GM19238 (cell line): ENCODE results near the gene TM7SF2.

Experiments used
- DNase-seq: peaks from one replicate; pipeline ENCODE4 v3.0.0; 2011; ENCODE audit warnings: low spot score; ENCODE audit not compliant: insufficient read length

Gene TM7SF2

DNA sequence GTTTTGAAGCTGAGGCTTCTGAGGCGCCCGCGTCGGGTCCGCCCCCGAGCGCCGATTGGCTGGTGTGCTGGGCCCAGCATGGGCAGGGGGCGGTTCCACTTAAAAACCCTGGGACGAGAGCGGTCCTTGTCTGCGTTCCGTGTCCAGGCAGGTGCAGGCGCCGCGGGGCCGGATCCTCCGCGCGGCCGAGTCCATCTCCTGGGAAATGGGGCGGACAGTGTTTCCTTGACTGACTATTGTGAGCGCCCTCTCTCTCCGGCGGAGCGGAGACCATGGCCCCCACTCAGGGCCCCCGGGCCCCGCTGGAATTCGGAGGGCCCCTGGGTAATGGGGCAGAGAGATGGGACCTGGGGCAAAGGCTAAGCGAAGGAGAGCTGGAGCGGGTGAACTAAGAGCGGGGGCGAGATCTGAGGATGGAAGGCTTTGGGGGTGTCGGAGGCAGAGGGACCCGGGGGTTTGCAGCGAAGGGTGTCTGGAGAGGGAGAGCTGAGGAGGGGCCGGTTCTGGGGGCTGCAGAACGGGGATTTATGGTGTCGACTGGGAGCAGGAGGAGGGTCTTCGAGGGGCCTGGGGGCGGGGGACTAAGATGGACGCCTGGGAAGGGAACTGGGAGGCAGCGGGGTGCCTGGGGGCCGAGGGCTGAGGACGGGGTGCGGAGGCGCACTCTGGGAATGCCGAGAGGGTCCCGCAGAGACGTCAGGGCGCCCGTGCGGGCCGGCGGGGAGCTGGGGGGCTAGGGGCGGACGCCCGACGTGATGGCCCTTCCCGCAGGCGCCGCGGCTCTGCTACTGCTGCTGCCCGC, at the start of gene TM7SF2:
Gene TM7SF2, plus strand, starts transcription at position 129 of the 802 bp plus-strand sequence. Its CDS starts 144 bp downstream, at position 273.
- DNase-seq = peak; percentile 98

DNA sequence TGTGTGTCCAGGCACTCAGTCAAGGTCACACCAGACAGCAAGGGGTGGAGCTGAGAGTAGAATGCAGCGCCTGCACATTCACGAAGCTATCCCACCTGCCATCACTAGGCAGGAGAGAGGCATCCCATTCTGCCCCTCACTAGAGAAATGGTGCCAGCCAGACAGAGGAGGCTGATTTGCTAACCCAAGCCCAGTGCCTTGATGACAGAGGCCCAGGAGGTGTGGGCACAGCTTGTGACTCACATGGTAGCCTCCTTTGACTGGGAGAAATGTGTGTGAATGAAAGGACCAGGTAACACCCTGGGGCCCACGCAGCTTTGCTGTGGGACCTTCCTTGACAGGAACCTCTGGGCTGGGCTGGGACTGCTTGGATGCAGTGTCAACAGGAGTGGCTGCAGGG, 48.1 kb upstream of the TM7SF2 start:
- no peak for DNase-seq

GRCh38 chr11:65064847-65065240, 46.8 kb upstream of the TM7SF2 start:
- DNase-seq = no peak

DNA sequence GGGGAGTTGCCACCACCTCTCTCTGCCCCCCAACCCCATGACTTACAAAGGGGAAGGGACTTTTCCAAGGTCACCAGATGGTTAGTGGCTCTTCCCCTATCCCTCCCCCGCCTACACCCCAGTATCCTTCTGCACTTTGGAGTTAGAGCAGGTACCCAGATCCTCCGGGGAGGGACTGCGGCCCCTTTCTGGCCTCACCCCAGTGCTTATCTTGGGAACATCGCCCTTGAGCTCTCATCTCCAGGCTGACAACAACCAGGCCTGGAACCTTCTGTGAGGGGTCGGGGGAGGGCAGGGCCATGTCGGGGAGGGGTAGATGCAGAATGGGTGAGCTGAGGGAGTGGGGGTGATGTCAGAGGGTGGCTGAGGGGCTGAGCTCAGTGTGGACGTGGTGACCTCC, 45.8 kb upstream of the TM7SF2 start:
- DNase-seq = no peak

- no peak for DNase-seq
Observed at GRCh38 chr11:65066315-65066714, 45.4 kb upstream of the TM7SF2 start.

DNA sequence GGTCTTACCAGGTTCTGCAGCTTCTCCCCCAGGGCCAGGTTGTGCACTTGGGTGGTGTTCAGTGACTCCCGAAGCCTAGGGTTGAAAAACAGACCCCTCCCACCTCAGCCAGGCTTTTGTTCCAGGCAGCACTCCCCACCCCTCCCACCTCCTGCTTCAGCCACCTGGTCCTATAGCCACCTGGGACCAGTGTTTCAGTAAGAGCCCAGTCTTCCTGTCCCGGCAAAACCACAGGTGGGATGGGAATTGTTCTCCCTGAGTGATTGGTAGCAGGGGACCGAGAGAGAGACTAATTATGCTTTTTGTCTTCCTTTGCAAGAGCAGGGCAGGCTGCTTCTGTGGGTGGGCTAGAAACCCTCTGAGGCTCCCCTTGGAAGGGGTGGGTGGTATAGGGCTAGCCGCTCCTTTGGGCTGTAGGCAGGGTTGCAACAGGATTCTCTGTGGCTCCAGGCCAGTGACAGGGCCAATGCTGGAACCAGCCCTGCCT, 44.8 kb upstream of the TM7SF2 start:
- no peak for DNase-seq

DNA sequence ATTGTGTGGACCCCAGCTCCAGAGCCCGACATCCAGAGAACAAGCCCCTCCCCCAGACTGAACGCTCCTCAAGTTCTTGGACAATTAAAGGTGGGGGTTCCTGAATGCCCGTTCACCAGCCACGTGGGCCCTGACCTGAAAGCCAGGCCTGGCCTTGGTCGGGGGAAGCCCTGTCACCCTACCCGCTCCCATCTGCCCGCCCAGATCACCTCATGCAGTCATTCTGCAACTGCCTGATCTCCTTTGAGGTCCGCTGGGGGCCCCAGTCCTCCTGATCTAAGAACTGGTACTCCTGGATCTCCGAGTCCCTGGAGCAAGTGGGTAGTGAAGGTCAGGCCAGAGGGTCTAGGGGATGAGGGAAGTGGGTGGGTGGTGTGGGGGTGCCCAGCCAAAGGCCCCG, 44.2 kb upstream of the TM7SF2 start:
- DNase-seq = no peak

GRCh38 chr11:65069217-65069616, 42.5 kb upstream of the TM7SF2 start:
- no peak for DNase-seq

DNA sequence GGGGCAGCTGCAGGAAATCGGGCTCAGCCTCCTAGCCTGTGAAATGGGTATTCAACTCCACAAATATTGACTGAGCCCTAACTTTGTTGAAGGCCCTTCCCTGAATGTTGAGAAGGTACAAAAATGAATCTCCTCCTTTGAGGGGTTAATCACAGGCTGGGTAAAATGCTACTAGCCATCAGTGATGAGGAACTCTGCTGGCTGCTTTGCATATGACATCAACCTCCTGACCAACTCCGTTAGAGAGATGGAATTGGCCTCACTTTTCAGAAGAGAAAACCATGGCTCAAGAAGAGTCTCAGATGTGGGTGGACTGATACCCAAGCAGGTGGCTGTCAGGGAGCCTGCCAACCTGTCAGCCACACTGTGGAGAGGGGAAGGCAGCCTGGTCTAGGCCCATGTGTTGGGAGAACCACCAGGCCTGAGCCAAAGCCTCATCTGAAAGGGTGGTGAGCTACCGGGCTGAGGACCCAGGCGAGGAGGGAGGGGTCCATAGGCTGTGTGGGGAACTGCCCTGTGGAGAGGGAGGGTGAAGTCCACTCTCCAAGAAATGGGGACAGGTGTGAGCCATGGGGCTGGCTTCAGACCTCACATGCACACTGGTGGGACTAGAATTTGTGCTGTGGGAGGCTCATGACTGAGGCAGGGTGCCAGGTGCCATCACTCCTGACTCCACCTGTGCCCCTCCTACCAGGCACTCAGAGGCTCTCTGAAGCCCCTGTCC, 39.6 kb upstream of the TM7SF2 start:
- DNase-seq = no peak

- no peak for DNase-seq
Observed at GRCh38 chr11:65072631-65072966, 39.1 kb upstream of the TM7SF2 start.

DNA sequence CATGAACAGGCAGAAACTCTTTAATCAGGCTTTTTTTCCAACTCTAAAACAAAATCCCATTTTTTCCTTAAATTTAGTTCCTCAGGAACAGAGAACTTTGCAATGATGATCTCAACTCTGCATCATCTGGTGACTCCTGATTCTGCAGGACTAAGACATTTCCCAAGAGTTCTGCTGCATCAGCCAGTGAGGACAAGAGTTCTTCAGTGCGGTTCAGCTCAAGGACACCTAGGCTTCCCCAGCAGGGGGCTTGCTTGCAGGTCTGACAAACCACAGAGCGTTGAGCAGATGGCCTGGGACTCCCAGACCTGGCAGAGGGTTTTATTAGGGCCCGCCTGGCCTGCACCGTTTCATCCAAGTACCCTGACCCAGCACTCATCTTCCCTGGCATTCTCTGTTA, 34.2 kb upstream of the TM7SF2 start:
- no peak for DNase-seq

- DNase-seq = peak; percentile 57
Observed at GRCh38 chr11:65078151-65078550, 33.5 kb upstream of the TM7SF2 start.

DNA sequence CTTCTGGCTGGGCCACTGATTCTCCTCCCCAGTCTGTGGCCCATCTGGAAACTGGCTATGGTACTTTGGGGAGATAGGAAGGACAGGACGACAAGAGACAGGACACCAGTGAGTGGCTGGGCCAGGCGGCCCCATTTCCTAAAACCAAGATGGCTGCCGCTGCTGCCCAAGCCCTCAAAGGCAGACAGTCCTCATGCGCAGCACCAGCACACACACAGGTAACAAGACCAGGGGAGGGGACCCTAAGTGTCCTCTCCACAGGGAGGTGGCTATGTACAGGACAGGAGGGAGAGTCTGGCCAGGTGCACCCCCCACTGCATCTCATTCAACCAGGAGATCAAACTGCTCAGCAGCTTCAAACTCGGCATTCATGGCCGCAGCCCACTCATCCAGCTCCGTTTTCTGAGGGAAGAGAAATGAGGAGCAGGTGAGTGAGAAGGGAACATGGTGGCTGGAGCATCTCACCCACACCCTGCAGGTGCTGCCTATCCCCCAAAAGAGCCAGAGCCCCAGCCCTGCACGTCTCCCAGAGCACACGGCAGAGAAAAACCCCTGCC, 32.8 kb upstream of the TM7SF2 start:
- no peak for DNase-seq

GRCh38 chr11:65083134-65083833, 28.4 kb upstream of the TM7SF2 start:
- DNase-seq = no peak

GRCh38 chr11:65083834-65084597, 27.7 kb upstream of the TM7SF2 start, which contains the start of the genes CDCA5 and ZFPL1:
Gene CDCA5, minus strand, starts transcription at chr11:65084040. Its CDS starts 62 bp downstream, at chr11:65083978.
Gene ZFPL1, plus strand, starts transcription at chr11:65084222. Its CDS starts 477 bp downstream, at chr11:65084699.
- DNase-seq = peak; percentile 99

- DNase-seq = no peak
Observed at GRCh38 chr11:65084598-65085375, 26.9 kb upstream of the TM7SF2 start.

- no peak for DNase-seq
Observed at GRCh38 chr11:65085446-65085845, 26.2 kb upstream of the TM7SF2 start.

- no peak for DNase-seq
Observed at GRCh38 chr11:65086809-65087208, 24.9 kb upstream of the TM7SF2 start.

- DNase-seq = no peak
Observed at GRCh38 chr11:65087216-65087615, 24.5 kb upstream of the TM7SF2 start.

- no peak for DNase-seq
Observed at GRCh38 chr11:65087827-65088226, 23.8 kb upstream of the TM7SF2 start.
